Stomach (tissue), 4 donors: Measurements from ENCODE around the gene COL27A1.

Experiments
- POLR2A ChIP-seq, 4 donors: fragments of 450-650 bp; IDR thresholded peaks; one replicate each; pipeline ENCODE4 v1.6.1; 2016; ENCODE audit warnings: antibody characterized with exemption in 4 of 4, control low read depth in 2 of 4, mild to moderate bottlenecking in 1 of 4, moderate library complexity in 1 of 4
- POLR2AphosphoS5 ChIP-seq, 3 donors: sonication (generic); formaldehyde crosslinking; IDR thresholded peaks; one replicate each; pipeline ENCODE4 v1.6.1; 2016; ENCODE audit warnings: antibody characterized with exemption in 3 of 3

- TF ChIP-seq POLR2A (IDR thresholded peaks at IDR 0.05) (no peak), POLR2AphosphoS5 (IDR thresholded peaks at IDR 0.05) (no peak)
These were observed 4.7 kb upstream of the COL27A1 start for GRCh38 chr9:114150608-114151007.
